HL-60 (cell line): ENCODE data around the gene ARPC5.

Experiments used
- DNase-seq, 2 experiments: peaks; one replicate each; pipeline ENCODE4 v3.0.0-alpha.2; 2010 to 2020; ENCODE audit warnings: low read depth in 1 of 2, low spot score in 1 of 2
- H3K27ac ChIP-seq: fragments of 250-450 bp; sonication (Bioruptor Pico); replicated peaks from 2 replicates; pipeline ENCODE4 v1.5.1; 2020; ENCODE audit warnings: mild to moderate bottlenecking, moderate library complexity
- H3K27me3 ChIP-seq: fragments of 250-450 bp; sonication (Bioruptor Pico); 2 replicates; pipeline ENCODE4 v1.5.1; 2021; ENCODE audit warnings: mild to moderate bottlenecking, moderate library complexity; ENCODE audit not compliant: insufficient read depth, poor library complexity, severe bottlenecking
- H3K4me3 ChIP-seq: replicated peaks from 2 replicates; pipeline ENCODE4 v1.5.1; 2011; ENCODE audit warnings: mild to moderate bottlenecking, control low read depth, low read length; ENCODE audit not compliant: insufficient read depth
- GABPA ChIP-seq: IDR thresholded peaks from 2 replicates; pipeline ENCODE4 v1.6.1; 2012; ENCODE audit warnings: low read depth
- POLR2AphosphoS5 ChIP-seq: IDR thresholded peaks from 2 replicates; pipeline ENCODE4 v1.6.1; 2012; ENCODE audit warnings: low read depth
- SPI1 ChIP-seq: IDR thresholded peaks from 2 replicates; pipeline ENCODE4 v1.6.1; 2012; ENCODE audit warnings: low read depth, mild to moderate bottlenecking, borderline replicate concordance
- TF ChIP-seq, protein P1 (sequence below): IDR thresholded peaks from one replicate; pipeline ENCODE4 v1.5.1; 2011; ENCODE audit warnings: low read length, control low read depth, inconsistent platforms; ENCODE audit not compliant: insufficient read depth
- TF ChIP-seq, protein P2 (sequence below): IDR thresholded peaks from 2 replicates; pipeline ENCODE4 v1.6.1; 2012; ENCODE audit warnings: low read depth; ENCODE audit not compliant: insufficient replicate concordance

ARPC5 gene

DNA sequence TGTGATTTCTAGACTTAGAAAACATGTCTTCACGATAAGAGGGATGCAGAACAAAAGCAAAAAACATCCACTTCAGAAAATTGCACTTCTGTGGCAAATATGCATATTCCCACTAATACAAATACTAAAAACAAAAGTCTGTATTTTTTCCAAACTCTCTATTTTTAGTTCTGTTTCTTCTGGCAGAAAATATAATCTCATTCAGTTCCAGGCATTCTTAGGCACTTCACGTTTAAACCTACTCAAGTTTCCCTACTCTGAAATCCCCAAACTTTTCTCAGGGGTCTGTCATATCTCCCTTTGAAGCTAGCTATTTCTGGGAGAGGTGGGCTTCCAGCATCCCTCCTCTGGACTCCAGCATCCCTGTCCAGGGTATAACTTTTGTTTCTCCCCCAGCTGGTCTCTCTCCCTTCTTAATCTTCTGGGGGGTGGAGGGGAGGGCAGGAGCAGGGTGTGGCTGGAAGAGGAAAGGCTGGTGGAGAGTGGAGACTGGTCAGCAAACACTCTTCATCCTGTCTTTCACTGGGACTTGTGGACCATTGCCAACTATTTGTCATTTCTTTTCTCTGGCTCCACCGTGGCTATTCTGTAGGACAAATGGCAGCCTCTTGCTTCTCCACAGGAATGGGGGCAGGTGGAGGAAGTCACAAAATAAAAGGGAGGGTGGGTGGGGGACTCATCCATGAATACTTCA, 25.7 kb downstream of the ARPC5 start:
- TF ChIP-seq POLR2AphosphoS5: no peak
- no peak for TF ChIP-seq GABPA
- TF ChIP-seq SPI1: no peak
- TF ChIP-seq, protein P1, sequence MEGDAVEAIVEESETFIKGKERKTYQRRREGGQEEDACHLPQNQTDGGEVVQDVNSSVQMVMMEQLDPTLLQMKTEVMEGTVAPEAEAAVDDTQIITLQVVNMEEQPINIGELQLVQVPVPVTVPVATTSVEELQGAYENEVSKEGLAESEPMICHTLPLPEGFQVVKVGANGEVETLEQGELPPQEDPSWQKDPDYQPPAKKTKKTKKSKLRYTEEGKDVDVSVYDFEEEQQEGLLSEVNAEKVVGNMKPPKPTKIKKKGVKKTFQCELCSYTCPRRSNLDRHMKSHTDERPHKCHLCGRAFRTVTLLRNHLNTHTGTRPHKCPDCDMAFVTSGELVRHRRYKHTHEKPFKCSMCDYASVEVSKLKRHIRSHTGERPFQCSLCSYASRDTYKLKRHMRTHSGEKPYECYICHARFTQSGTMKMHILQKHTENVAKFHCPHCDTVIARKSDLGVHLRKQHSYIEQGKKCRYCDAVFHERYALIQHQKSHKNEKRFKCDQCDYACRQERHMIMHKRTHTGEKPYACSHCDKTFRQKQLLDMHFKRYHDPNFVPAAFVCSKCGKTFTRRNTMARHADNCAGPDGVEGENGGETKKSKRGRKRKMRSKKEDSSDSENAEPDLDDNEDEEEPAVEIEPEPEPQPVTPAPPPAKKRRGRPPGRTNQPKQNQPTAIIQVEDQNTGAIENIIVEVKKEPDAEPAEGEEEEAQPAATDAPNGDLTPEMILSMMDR: no peak
- TF ChIP-seq, protein P2, sequence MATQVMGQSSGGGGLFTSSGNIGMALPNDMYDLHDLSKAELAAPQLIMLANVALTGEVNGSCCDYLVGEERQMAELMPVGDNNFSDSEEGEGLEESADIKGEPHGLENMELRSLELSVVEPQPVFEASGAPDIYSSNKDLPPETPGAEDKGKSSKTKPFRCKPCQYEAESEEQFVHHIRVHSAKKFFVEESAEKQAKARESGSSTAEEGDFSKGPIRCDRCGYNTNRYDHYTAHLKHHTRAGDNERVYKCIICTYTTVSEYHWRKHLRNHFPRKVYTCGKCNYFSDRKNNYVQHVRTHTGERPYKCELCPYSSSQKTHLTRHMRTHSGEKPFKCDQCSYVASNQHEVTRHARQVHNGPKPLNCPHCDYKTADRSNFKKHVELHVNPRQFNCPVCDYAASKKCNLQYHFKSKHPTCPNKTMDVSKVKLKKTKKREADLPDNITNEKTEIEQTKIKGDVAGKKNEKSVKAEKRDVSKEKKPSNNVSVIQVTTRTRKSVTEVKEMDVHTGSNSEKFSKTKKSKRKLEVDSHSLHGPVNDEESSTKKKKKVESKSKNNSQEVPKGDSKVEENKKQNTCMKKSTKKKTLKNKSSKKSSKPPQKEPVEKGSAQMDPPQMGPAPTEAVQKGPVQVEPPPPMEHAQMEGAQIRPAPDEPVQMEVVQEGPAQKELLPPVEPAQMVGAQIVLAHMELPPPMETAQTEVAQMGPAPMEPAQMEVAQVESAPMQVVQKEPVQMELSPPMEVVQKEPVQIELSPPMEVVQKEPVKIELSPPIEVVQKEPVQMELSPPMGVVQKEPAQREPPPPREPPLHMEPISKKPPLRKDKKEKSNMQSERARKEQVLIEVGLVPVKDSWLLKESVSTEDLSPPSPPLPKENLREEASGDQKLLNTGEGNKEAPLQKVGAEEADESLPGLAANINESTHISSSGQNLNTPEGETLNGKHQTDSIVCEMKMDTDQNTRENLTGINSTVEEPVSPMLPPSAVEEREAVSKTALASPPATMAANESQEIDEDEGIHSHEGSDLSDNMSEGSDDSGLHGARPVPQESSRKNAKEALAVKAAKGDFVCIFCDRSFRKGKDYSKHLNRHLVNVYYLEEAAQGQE: no peak
- Histone ChIP-seq H3K4me3 (no peak overlapping the region), H3K27me3 (no peaks in the 10 kb centered on the region), H3K27ac (0 out of 2 replicates have a peak overlapping the region, but pooled peaks have one; percentile 42)
- no peak for DNase-seq

DNA sequence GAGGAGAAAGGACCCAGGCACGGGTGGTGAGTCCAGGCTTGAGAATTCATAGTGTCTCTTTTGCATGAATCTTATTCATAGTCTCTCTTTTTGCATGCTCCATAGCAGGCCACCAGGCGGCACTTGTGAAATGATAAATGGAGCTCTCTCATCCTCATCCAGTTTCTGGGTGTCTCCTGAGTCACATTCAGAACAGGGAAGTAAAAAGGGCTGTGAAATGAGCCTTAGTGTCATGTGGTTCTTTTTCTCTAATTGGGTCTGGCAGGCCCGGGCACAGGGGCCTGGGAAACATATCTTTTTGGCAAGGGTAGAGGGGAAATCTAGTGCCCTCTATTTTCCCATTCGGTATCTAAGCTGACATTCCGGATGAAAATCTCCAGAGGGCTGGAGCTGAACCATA, 26.3 kb downstream of the ARPC5 start:
- TF ChIP-seq, protein P1: peak; percentile 65
- no peak for TF ChIP-seq POLR2AphosphoS5
- TF ChIP-seq, protein P2: no peak
- peak; percentile 71 to 89 for DNase-seq

DNA sequence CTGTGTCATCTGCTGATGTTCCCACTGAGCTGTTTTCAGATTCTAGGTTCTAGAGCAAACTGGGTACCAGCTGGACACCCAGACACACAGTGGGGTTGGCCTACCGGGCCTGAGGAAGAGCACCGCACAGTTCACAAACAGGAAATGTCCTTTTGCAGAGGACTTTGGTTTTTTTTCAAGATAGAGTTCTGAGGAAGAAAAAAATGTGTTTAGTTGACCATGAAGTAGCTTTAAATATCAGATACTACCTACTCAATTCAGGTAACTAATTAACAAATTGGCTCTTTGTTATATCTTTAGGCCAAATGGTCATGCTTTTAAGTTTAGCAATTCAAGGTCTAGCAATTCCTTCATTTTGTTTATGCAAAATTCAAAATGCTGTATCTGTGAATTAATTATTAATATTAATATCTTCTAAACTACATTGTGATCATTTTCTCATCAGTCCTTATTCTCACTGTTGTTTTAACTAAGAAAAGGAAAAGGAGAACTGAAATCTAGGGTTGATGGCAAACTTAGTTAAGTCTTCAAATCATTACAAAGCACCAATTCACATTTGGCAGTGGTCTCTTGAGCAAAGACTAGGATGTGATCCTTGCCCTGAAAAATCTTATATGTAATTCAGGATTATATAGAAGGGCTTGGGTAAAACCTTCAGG, 28.1 kb downstream of the ARPC5 start:
- no peak for DNase-seq
- no peak overlapping the region for H3K4me3 ChIP-seq
- TF ChIP-seq, protein P2: no peak
- TF ChIP-seq, protein P1: no peak
- no peak for TF ChIP-seq GABPA
- TF ChIP-seq POLR2AphosphoS5: no peak
- TF ChIP-seq SPI1: no peak
- no peak overlapping the region for H3K27ac ChIP-seq
- H3K27me3 ChIP-seq: no peaks in the 10 kb centered on the region

More for the DNA sequence above, 26.3 kb downstream of the ARPC5 start:
- H3K27ac ChIP-seq: peak overlapping the region; percentile 42
- no peaks in the 10 kb centered on the region for H3K27me3 ChIP-seq
- no peak overlapping the region for H3K4me3 ChIP-seq
